Measurements from ENCODE around the gene PTDSS2. TPM values are rescaled to one million over a fixed set of nuclear protein-coding genes. Genes with fewer than 3 reads are reported as not detected.

The PTDSS2 gene
- total and polyA plus RNA-seq, 2 of the 13 experiments (the other 11 are each of a cell fraction or from before 2014, with no cell fraction given), result 21.7 to 26.4 TPM

- TF ChIP-seq ATF3 (CRISPR knock-in tag; IDR thresholded peaks at IDR 0.05), result no peak; the same call in 1 of the 2 replicates
- TF ChIP-seq ZNF230 (CRISPR knock-in tag; IDR thresholded peaks at IDR 0.05), result peak; percentile 67; the same call in 1 of the 2 replicates
- TF ChIP-seq NFIB (CRISPR knock-in tag; IDR thresholded peaks at IDR 0.05; ENCODE audit: borderline replicate concordance), result no peak
- TF ChIP-seq SIN3A (IDR thresholded peaks at IDR 0.05; ENCODE audit: borderline replicate concordance, low read depth, low read length), result no peak
- no peak; the same call in 1 of the 2 replicates for TF ChIP-seq ZNF749 (CRISPR knock-in tag; IDR thresholded peaks at IDR 0.05; ENCODE audit: borderline replicate concordance)
- no peak for TF ChIP-seq ZNF441 (CRISPR knock-in tag; IDR thresholded peaks at IDR 0.05; ENCODE audit: borderline replicate concordance)
- TF ChIP-seq NFKBIZ (CRISPR knock-in tag; IDR thresholded peaks at IDR 0.05), result no peak
- no peak for TF ChIP-seq ZNF720 (CRISPR knock-in tag; IDR thresholded peaks at IDR 0.05)
- TF ChIP-seq HIVEP1 (CRISPR knock-in tag; IDR thresholded peaks at IDR 0.05), result no peak
- no peak for TF ChIP-seq KLF12 (CRISPR knock-in tag; IDR thresholded peaks at IDR 0.05; ENCODE audit: borderline replicate concordance)
- TF ChIP-seq ZNF605 (CRISPR knock-in tag; IDR thresholded peaks at IDR 0.05), result no peak
- TF ChIP-seq ZNF362 (CRISPR knock-in tag; IDR thresholded peaks at IDR 0.05; ENCODE audit: borderline replicate concordance), result peak; percentile 46; the same call in 1 of the 2 replicates
- TF ChIP-seq FOXM1 (CRISPR knock-in tag; IDR thresholded peaks at IDR 0.05), result no peak
- TF ChIP-seq ZNF703 (CRISPR knock-in tag; IDR thresholded peaks at IDR 0.05; ENCODE audit: borderline replicate concordance), result no peak
- peak; percentile 30; the same call in 1 of the 2 replicates for TF ChIP-seq ZNF709 (CRISPR knock-in tag; IDR thresholded peaks at IDR 0.05)
- TF ChIP-seq CERS6 (CRISPR knock-in tag; IDR thresholded peaks at IDR 0.05), result no peak
- TF ChIP-seq ZMAT3 (CRISPR knock-in tag; conservative IDR thresholded peaks at IDR 0.05), result peak; percentile 55; the same call in 1 of the 2 replicates
- no peak for TF ChIP-seq PCBP1 (IDR thresholded peaks at IDR 0.05; ENCODE audit: borderline replicate concordance, low read depth, low read length)
- no peak for TF ChIP-seq ARNT (IDR thresholded peaks at IDR 0.05)
- no peak for TF ChIP-seq ZNF335 (CRISPR knock-in tag; IDR thresholded peaks at IDR 0.05)
- no peak for TF ChIP-seq SRSF9 (IDR thresholded peaks at IDR 0.05; ENCODE audit: borderline replicate concordance, insufficient read depth, low read depth, low read length, poor library complexity, severe bottlenecking)
- TF ChIP-seq ZNF343 (CRISPR knock-in tag; IDR thresholded peaks at IDR 0.05), result no peak
- TF ChIP-seq E2F1 (CRISPR knock-in tag; IDR thresholded peaks at IDR 0.05), result no peak
- no peak for TF ChIP-seq POGZ (CRISPR knock-in tag; IDR thresholded peaks at IDR 0.05)
- TF ChIP-seq RARA (CRISPR knock-in tag; IDR thresholded peaks at IDR 0.05), result peak; percentile 68
- TF ChIP-seq ZNF768 (CRISPR knock-in tag; IDR thresholded peaks at IDR 0.05), result peak; percentile 52; the same call in 1 of the 2 replicates
These were observed 40.2 kb upstream of the PTDSS2 start (continued) for GRCh38 chr11:409600-410483.
